ENCODE data around the gene PALD1.

The PALD1 gene

DNA sequence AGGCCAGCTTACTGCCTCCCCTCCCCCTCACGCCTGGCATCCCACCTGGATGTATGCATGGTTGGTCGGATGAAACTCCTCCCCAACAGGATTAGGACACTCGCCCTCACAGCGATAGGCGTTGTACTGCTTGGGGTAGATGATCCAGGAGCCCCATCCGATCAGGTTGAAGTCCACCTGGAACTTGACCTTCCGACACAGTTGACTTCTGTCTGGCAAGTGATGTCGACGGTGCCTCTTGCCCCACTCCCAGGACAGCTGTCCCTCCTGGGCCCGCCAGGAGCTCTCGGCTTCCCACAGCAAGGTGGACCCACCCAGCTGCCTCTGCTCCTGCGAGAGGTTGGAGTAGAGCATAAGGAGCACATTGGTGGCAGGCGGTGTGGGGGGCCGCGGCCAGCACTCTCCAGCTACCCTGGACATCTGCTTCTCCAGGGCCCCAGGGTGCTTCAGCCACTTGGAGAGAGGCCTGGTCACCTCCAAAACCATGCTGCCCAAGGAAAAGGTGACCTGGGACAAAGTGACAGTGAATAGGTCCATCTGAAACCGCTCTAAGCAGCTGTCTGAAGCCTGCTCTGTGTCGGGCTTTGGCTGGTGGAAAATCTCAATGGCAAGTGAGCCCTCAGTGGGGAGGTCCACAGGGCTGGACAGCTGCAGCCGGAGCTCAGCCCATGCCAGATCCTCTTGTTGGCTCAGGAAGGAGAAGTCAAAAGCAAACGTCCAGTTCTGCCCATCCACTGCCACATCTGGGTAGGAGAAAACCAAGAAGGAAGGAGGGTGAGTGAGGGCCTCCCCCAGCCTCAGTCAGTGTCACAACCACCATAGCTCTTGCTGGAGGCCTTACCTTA lies 43.1 kb upstream of the PALD1 start:
- DNase-seq (ENCODE audit: low read depth), result no peak
- no peak for TF ChIP-seq CTCF (IDR thresholded peaks at IDR 0.05; ENCODE audit: insufficient read depth, low read depth, low read length, missing control alignments)
- H3K4me3 ChIP-seq (ENCODE audit: low read depth, low read length), result no peak overlapping the region

GRCh38 chr10:70437721-70438120 lies 40.8 kb upstream of the PALD1 start:
- no peak overlapping the region for H3K4me3 ChIP-seq (ENCODE audit: low read depth, low read length)
- no peak for TF ChIP-seq CTCF (IDR thresholded peaks at IDR 0.05; ENCODE audit: insufficient read depth, low read depth, low read length, missing control alignments)
- DNase-seq (ENCODE audit: low read depth), result no peak

- DNase-seq (ENCODE audit: low read depth), result no peak
- no peak for TF ChIP-seq CTCF (IDR thresholded peaks at IDR 0.05; ENCODE audit: insufficient read depth, low read depth, low read length, missing control alignments)
- no peak overlapping the region for H3K4me3 ChIP-seq (ENCODE audit: low read depth, low read length)
Observed at GRCh38 chr10:70440296-70441160, 38.0 kb upstream of the PALD1 start.

DNA sequence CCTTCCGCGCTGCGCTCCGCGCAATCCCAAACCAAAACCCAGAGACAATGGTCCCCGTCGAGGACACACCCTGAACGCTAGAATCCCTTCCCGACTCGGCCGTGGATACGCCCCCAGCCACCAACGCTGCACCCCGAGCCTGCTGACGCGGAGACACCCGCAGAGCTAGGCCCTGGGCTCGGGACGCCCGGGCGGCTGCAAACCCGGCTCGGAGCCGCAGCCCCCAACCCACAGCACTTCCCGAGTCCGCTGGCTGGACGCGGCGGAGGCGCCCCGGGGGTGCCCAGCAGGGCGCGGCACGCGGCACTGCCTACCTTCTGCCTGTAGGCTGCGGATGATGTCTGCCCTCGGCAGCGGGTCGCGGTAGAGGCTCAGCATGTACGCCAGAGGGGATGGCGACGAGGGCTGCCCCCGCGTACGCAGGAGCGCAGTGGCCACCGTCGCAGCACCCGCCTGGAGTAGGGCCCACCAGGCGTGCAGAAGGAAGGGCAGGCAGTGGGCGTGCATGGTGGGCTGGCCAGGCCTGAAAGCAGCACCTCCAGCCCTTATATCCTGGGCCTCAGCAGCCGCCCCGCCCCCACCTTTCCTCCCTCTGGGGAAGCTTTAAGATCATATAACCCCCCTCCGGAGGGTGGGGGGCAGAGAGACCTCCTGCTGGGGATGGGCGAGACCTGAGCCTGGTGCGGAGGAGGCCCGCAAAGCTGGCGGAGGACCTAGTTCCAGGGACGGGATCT lies 37.2 kb upstream of the PALD1 start, which contains the start of gene NODAL:
NODAL (minus strand) TSS at position 521 of the 734 bp plus-strand sequence; CDS start at position 507, 14 bp downstream.
- no peak within 1 kb of the TSS for H3K4me3 ChIP-seq (ENCODE audit: low read depth, low read length)
- no peak for DNase-seq (ENCODE audit: low read depth)
- no peak for TF ChIP-seq CTCF (IDR thresholded peaks at IDR 0.05; ENCODE audit: insufficient read depth, low read depth, low read length, missing control alignments)

DNA sequence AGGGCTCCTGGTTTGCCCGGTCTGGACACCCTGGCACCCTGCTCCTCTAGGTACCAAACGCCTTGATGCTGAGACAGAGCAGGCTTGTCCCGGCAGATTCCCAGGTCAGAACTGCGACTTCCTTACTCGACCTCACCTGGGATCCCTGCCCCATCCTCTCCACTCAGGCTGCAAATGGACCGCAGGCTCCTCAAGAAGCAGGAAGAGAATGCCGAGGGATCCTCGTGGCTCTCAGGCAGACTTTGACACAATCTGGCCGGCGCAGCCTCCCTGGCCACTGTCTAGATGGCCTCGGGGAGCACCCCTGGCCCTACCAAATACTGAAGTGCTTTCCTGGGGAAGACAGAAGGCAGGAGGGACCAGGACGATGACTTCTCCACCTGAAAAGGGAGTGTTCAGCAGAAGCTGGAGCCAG lies 36.7 kb upstream of the PALD1 start:
- no peak overlapping the region for H3K4me3 ChIP-seq (ENCODE audit: low read depth, low read length)
- no peak for TF ChIP-seq CTCF (IDR thresholded peaks at IDR 0.05; ENCODE audit: insufficient read depth, low read depth, low read length, missing control alignments)
- no peak for DNase-seq (ENCODE audit: low read depth)

- no peak for TF ChIP-seq CTCF (IDR thresholded peaks at IDR 0.05; ENCODE audit: insufficient read depth, low read depth, low read length, missing control alignments)
- no peak for DNase-seq (ENCODE audit: low read depth)
- no peak overlapping the region for H3K4me3 ChIP-seq (ENCODE audit: low read depth, low read length)
Observed at GRCh38 chr10:70442332-70442988, 36.1 kb upstream of the PALD1 start.

Measured in GM12865 (cell line).